PC-9 (cell line): ENCODE data around the gene MFSD6.

Source experiments
- CTCF ChIP-seq: fragments of 200-600 bp; sonication (generic); conservative IDR thresholded peaks from 2 replicates; pipeline ENCODE4 v1.6.1; 2017; ENCODE audit warnings: mixed run types, antibody characterized with exemption, mild to moderate bottlenecking, moderate library complexity
- EZH2 ChIP-seq: fragments of 200-600 bp; sonication (generic); IDR thresholded peaks from 2 replicates; pipeline ENCODE4 v1.8.0; 2017; ENCODE audit warnings: antibody characterized with exemption, low read depth

DNA sequence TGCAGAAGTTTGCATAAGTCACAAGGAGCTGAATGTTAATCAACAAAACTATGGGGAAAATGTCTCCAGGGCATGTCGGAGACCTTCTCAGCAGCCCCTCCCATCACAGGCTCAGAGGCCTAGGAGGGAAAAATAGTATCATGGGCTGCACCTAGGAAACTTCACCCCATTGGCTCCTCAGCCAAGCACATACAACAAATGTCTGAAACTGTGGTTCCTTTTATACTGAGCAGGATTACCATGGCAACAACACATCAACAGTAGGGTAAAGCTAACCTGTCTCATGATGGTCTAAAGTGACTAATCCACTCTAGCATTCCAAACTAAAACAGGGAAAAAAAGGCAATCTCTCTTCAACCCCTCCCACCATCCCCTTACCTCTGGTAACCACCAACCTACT, 129.6 kb downstream of the MFSD6 start:
- TF ChIP-seq CTCF (no peak), EZH2 (no peak)
